GM12892 (cell line): ENCODE data around the gene CD81.

Source experiments
- POLR2A ChIP-seq: IDR thresholded peaks from 2 replicates; pipeline ENCODE4 v1.6.1; 2011; ENCODE audit warnings: low read depth, low read length, control low read depth
- POLR2AphosphoS5 ChIP-seq: IDR thresholded peaks from 2 replicates; pipeline ENCODE4 v1.6.1; 2011; ENCODE audit warnings: low read depth, low read length, control low read depth
- TAF1 ChIP-seq: IDR thresholded peaks from 2 replicates; pipeline ENCODE4 v1.6.1; 2011; ENCODE audit warnings: low read depth, mild to moderate bottlenecking, control low read depth, low read length, borderline replicate concordance

DNA sequence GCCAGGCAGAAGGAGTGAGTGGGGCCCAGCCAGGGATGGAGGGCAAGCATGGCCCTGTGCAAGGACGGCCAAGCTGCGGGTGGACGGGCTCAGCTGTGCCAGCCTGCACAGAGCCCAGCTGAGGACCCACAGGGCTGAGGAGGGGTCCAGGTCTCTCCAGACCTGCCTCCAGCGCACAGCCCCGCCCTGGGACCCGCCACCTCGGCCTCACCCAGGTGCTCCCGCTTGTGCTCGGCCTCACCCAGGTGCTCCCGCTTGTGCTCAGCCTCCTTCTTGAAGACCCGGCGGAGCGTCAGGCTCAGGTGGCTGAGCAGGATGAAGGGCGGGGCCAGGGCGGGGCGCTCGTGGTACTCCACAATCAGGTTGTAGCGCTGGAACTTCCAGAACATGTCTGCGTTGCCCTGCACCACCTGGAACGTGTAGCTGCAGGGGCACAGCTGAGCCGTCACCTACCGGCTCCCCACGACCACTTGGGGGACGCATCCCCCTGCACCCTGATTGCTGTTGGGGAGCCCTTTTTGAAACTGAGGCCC is 29.8 kb downstream of the CD81 start:
- no peak for TF ChIP-seq POLR2A
- TF ChIP-seq POLR2AphosphoS5 = no peak
- no peak for TF ChIP-seq TAF1
